ENCODE results near the gene UBE4B.

The UBE4B gene

DNA sequence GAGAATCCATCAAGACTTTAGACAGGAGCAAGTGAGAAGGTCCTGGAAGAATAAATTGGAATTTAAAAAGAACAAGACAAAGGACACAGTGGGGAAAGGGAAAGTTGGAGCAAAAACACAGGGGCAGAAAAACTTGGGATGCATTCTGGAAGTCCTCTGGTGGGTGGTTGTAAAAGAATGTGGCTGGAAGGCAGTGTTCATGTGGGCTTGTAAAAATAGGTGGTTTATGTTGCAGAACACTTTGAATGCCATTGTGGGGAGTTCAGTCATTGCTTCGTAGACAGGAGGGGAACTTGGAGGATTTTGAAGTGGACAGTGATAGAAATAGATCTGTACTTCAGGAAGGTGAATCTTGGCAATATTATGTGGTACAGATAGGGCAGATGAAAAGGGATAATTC is 192.8 kb downstream of the UBE4B start:
- 93 to 100% methylated on average over 1 of the region's 1 CpG for WGBS, 2 experiments (ENCODE audit: insufficient coverage in 2 of 2)
- Histone ChIP-seq H3K27ac (ENCODE audit: low read depth, low read length, severe bottlenecking) (no peak overlapping the region), H3K36me3 (ENCODE audit: control insufficient read depth, insufficient read depth, low read length) (peaks cover 10% of the 10 kb centered on the region), H3K4me3 (ENCODE audit: extremely low read depth, insufficient read depth, low read length, poor library complexity, severe bottlenecking) (no peak overlapping the region), H3K4me1 (ENCODE audit: control insufficient read depth, insufficient read depth, low read length, poor library complexity, severe bottlenecking) (no peaks in the 10 kb centered on the region), H3K9me3 (ENCODE audit: control insufficient read depth, low read length) (peaks cover 15% of the 10 kb centered on the region)

DNA sequence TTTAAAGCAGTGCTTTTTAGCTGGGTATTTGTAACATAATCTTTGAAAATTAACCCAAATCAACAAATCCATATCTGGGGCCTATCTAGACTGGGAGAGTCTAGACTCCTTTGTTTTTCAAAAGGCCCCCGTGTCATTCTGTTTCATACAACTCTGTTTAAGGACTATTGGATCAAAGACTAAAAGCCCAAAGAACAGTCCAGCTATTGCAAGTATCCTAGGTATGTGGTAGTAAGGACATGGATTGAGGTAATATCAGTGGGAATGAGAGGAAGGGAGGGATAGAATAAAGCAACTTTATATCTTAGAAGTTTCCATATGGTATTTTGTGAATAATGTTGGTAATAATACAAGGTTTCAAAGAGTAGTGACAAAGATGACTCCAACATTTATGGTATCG is 195.8 kb downstream of the UBE4B start:
- no peak overlapping the region for H3K4me3 ChIP-seq (ENCODE audit: extremely low read depth, insufficient read depth, low read length, poor library complexity, severe bottlenecking)
- H3K4me1 ChIP-seq (ENCODE audit: control insufficient read depth, insufficient read depth, low read length, poor library complexity, severe bottlenecking), result no peaks in the 10 kb centered on the region
- WGBS, 2 experiments (ENCODE audit: insufficient coverage in 2 of 2), result 90 to 100% methylated on average over 1 to 2 of the region's 2 CpGs
- H3K27ac ChIP-seq (ENCODE audit: low read depth, low read length, severe bottlenecking), result no peak overlapping the region
- peaks cover 8% of the 10 kb centered on the region for H3K9me3 ChIP-seq (ENCODE audit: control insufficient read depth, low read length)
- peaks cover 14% of the 10 kb centered on the region for H3K36me3 ChIP-seq (ENCODE audit: control insufficient read depth, insufficient read depth, low read length)

DNA sequence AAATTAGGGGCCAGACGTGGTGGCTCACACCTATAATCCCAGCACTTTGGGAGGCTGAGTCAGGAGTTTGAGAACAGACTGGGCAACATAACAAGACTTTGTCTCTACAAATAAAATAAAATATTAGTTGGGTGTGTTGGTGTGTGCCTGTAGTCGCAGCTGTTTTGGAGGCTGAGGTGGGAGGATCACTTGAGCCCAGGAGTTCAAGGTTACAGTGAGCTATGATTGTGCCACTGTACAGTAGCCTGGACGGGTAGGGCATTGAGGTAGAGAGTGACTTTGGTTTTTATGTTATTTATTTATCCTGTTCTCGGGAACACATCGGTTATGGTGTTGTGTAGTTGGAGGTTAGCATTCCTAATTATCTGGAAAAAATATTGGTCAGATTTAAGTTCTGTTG is 197.1 kb downstream of the UBE4B start:
- no peaks in the 10 kb centered on the region for H3K4me1 ChIP-seq (ENCODE audit: control insufficient read depth, insufficient read depth, low read length, poor library complexity, severe bottlenecking)
- WGBS, 2 experiments (ENCODE audit: insufficient coverage in 2 of 2), result 90 to 91% methylated on average over 3 to 4 of the region's 5 CpGs

More for the DNA sequence above, 197.1 kb downstream of the UBE4B start:
- Histone ChIP-seq H3K27ac (ENCODE audit: low read depth, low read length, severe bottlenecking) (no peak overlapping the region), H3K36me3 (ENCODE audit: control insufficient read depth, insufficient read depth, low read length) (peaks cover 17% of the 10 kb centered on the region), H3K9me3 (ENCODE audit: control insufficient read depth, low read length) (no peaks in the 10 kb centered on the region), H3K4me3 (ENCODE audit: extremely low read depth, insufficient read depth, low read length, poor library complexity, severe bottlenecking) (no peak overlapping the region)

Measured in mesodermal cell (in vitro differentiated cells).